Caco-2 (cell line): Measurements from ENCODE around the gene KMT5C. TPM values are rescaled to one million over a fixed set of nuclear protein-coding genes. Genes with fewer than 3 reads are reported as not detected.

Experiments used
- BruUV-seq: library from RNA; stranded (reverse); fragments of 400-500 nt; replicated peaks from 2 replicates; lab custom pipeline; 2021; lab: Mats Ljungman, UMichigan
- CTCF ChIA-PET: fragments of 300-600 bp; sonication (Branson Sonifier 250); formaldehyde crosslinking; loops from one replicate; lab custom pipeline; 2022; ENCODE audit warnings: antibody characterized with exemption; lab: Charles Lee
- POLR2A ChIA-PET: fragments of 300-600 bp; sonication (Branson Sonifier 250); formaldehyde crosslinking; loops from one replicate; lab custom pipeline; 2022; ENCODE audit warnings: antibody characterized with exemption; lab: Charles Lee
- DNase-seq, 2 experiments: peaks; one replicate each; pipeline versions ENCODE4 v3.0.0 to v3.0.0-alpha.2; 2020 to 2022
- H3K27me3 ChIP-seq: replicated peaks from 2 replicates; pipeline ENCODE4 v1.6.0; 2011; ENCODE audit warnings: low read length; ENCODE audit not compliant: control insufficient read depth, insufficient read depth
- H3K36me3 ChIP-seq: 2 replicates; pipeline ENCODE4 v1.5.1; 2011; ENCODE audit warnings: low read length; ENCODE audit not compliant: control insufficient read depth, insufficient read depth
- H3K4me1 ChIP-seq: fragments of 250-450 bp; sonication (Bioruptor Pico); 2 replicates; pipeline ENCODE4 v1.5.1; 2020; ENCODE audit warnings: mild to moderate bottlenecking
- H3K4me3 ChIP-seq: 2 replicates; pipeline ENCODE4 v1.5.1; 2011; ENCODE audit warnings: low read depth, mild to moderate bottlenecking, control low read depth, low read length
- H3K9me3 ChIP-seq: fragments of 250-450 bp; sonication (Bioruptor Pico); 2 replicates; pipeline ENCODE4 v1.5.1; 2020; ENCODE audit warnings: mild to moderate bottlenecking, moderate library complexity
- H3K27ac Mint-ChIP-seq: one replicate; pipeline ENCODE4 v1.8.0; 2022; ENCODE audit warnings: mixed read lengths; ENCODE audit not compliant: unreplicated experiment
- H3K27me3 Mint-ChIP-seq: one replicate; pipeline ENCODE4 v1.8.0; 2022; ENCODE audit warnings: mixed read lengths; ENCODE audit not compliant: insufficient read depth, unreplicated experiment
- H3K36me3 Mint-ChIP-seq: one replicate; pipeline ENCODE4 v1.8.0; 2022; ENCODE audit warnings: mild to moderate bottlenecking, mixed read lengths; ENCODE audit not compliant: insufficient read depth, unreplicated experiment
- H3K4me1 Mint-ChIP-seq: one replicate; pipeline ENCODE4 v1.8.0; 2022; ENCODE audit warnings: low read depth, mixed read lengths; ENCODE audit not compliant: unreplicated experiment
- H3K4me3 Mint-ChIP-seq: one replicate; pipeline ENCODE4 v1.8.0; 2022; ENCODE audit warnings: mild to moderate bottlenecking, moderate library complexity, mixed read lengths; ENCODE audit not compliant: unreplicated experiment
- H3K9me3 Mint-ChIP-seq: one replicate; pipeline ENCODE4 v1.8.0; 2022; ENCODE audit warnings: mixed read lengths; ENCODE audit not compliant: unreplicated experiment
- CTCF ChIP-seq, 2 experiments: fragments of 200-600 bp in 1 of 2; IDR thresholded peaks; 1 replicate in 1 of 2; 2 replicates in 1 of 2; pipeline versions ENCODE4 v1.5.1 to v1.8.0; 2011 to 2022; ENCODE audit warnings: antibody characterized with exemption in 1 of 2, control low read depth in 1 of 2, inconsistent platforms in 1 of 2, low read depth in 1 of 2, low read length in 1 of 2, mild to moderate bottlenecking in 1 of 2, moderate library complexity in 1 of 2; ENCODE audit not compliant: insufficient read depth in 1 of 2, severe bottlenecking in 1 of 2, unreplicated experiment in 1 of 2
- intact Hi-C: fragments of 100-400 bp; cut with micrococcal nuclease; formaldehyde crosslinking; loops from one replicate; pipeline ENCODE4 v1.10.0; 2022; ENCODE audit not compliant: unreplicated experiment
- total RNA-seq: library from RNA; stranded (reverse); gene quantifications from 2 replicates; pipeline ENCODE4 v1.2.3, GENCODE V29; 2022

KMT5C gene
- total RNA-seq, 1 experiment from 2014 or later, result 26.3 TPM

GRCh38 chr19:55376241-55376933 lies 36.7 kb downstream of the KMT5C start, which contains the start of gene TMEM190:
Gene TMEM190, plus strand, starts transcription at chr19:55376826. Its CDS starts 28 bp downstream, at chr19:55376854.
- peak within 1 kb of the TSS; percentile 29 for H3K4me3 Mint-ChIP-seq
- no peak for TF ChIP-seq CTCF (IDR thresholded peaks at IDR 0.05; ENCODE audit: insufficient read depth in 1 of 2, low read depth in 1 of 2, low read length in 1 of 2, severe bottlenecking in 1 of 2, unreplicated experiment in 1 of 2)
- H3K9me3 Mint-ChIP-seq, result no peaks in the 10 kb centered on the region
- no TSS peak for BruUV-seq
- H3K27me3 ChIP-seq, result no peaks in the 10 kb centered on the region; the same call in 1 of the 2 replicates
- CTCF ChIA-PET, result no interaction called here
- peaks cover 22% of the 10 kb centered on the region for H3K4me1 Mint-ChIP-seq
- intact Hi-C loops, result no loop called here
- peaks cover 36% of the 10 kb centered on the region for H3K4me1 ChIP-seq
- POLR2A ChIA-PET, result interaction anchor here (0.6 kb wide), 1 partner anchor 31 kb away, joined by 3 read pairs; no protein-coding TSS in a partner anchor
- peak in 1 of 2 experiments; percentile 55 for DNase-seq
- H3K36me3 ChIP-seq, result 0 out of 2 replicates have a peak, but pooled peaks cover 2% of the 10 kb centered on the region
- no peaks in the 10 kb centered on the region for H3K9me3 ChIP-seq
- H3K27me3 Mint-ChIP-seq, result no peaks in the 10 kb centered on the region
- H3K4me3 ChIP-seq, result no peak within 1 kb of the TSS
- peaks cover 38% of the 10 kb centered on the region for H3K36me3 Mint-ChIP-seq
- H3K27ac Mint-ChIP-seq, result peak within 1 kb of the TSS; percentile 75

- no peak overlapping the region for H3K4me3 ChIP-seq
- H3K9me3 ChIP-seq, result no peaks in the 10 kb centered on the region
- H3K27me3 ChIP-seq, result no peaks in the 10 kb centered on the region
- intact Hi-C loops, result no loop called here
- TF ChIP-seq CTCF (IDR thresholded peaks at IDR 0.05; ENCODE audit: insufficient read depth in 1 of 2, low read depth in 1 of 2, low read length in 1 of 2, severe bottlenecking in 1 of 2, unreplicated experiment in 1 of 2), result no peak
- Mint-ChIP-seq H3K4me3 (no peak overlapping the region), H3K9me3 (no peaks in the 10 kb centered on the region), H3K4me1 (peaks cover 25% of the 10 kb centered on the region), H3K27me3 (no peaks in the 10 kb centered on the region), H3K27ac (no peak overlapping the region), H3K36me3 (peaks cover 30% of the 10 kb centered on the region)
- peaks cover 2% of the 10 kb centered on the region; the same call in 1 of the 2 replicates for H3K36me3 ChIP-seq
- BruUV-seq, result no TSS peak
- H3K4me1 ChIP-seq, result peaks cover 37% of the 10 kb centered on the region
- no peak for DNase-seq
- CTCF ChIA-PET, result interaction anchor here (1.3 kb wide), 1 partner anchor 64 kb away, joined by 3 read pairs; no protein-coding TSS in a partner anchor
- POLR2A ChIA-PET, result interaction anchor here (0.6 kb wide), 1 partner anchor 769 kb away, joined by 3 read pairs; no protein-coding TSS in a partner anchor
Measured at GRCh38 chr19:55377356-55378131, 37.9 kb downstream of the KMT5C start.

- POLR2A ChIA-PET, result no interaction called here
- CTCF ChIA-PET, result no interaction called here
- no peaks in the 10 kb centered on the region for H3K27me3 Mint-ChIP-seq
Measured at GRCh38 chr19:55379174-55379573, 39.5 kb downstream of the KMT5C start.

More at GRCh38 chr19:55379174-55379573, 39.5 kb downstream of the KMT5C start:
- Mint-ChIP-seq H3K9me3 (no peaks in the 10 kb centered on the region), H3K4me3 (no peak overlapping the region), H3K27ac (no peak overlapping the region), H3K36me3 (peaks cover 23% of the 10 kb centered on the region), H3K4me1 (peaks cover 19% of the 10 kb centered on the region)
- TF ChIP-seq CTCF (IDR thresholded peaks at IDR 0.05; ENCODE audit: insufficient read depth in 1 of 2, low read depth in 1 of 2, low read length in 1 of 2, severe bottlenecking in 1 of 2, unreplicated experiment in 1 of 2), result no peak
- no TSS peak for BruUV-seq
- intact Hi-C loops, result no loop called here
- Histone ChIP-seq H3K4me1 (peaks cover 31% of the 10 kb centered on the region), H3K9me3 (no peaks in the 10 kb centered on the region), H3K27me3 (no peaks in the 10 kb centered on the region), H3K36me3 (peaks cover 2% of the 10 kb centered on the region; the same call in 1 of the 2 replicates), H3K4me3 (no peak overlapping the region)
- DNase-seq, result no peak
